ENCODE results near the gene NR5A1. TPM values are rescaled to one million over a fixed set of nuclear protein-coding genes. Genes with fewer than 3 reads are reported as not detected.

The NR5A1 gene
- total RNA-seq, 1 experiment from 2014 or later, result not detected

- no peak for DNase-seq (ENCODE audit: low read depth)
Observed at GRCh38 chr9:124482431-124483031, 24.7 kb downstream of the NR5A1 start.

GRCh38 chr9:124481115-124481514, 26.1 kb downstream of the NR5A1 start:
- DNase-seq (ENCODE audit: low read depth), result no peak

GRCh38 chr9:124480621-124480981, 26.6 kb downstream of the NR5A1 start:
- no peak for DNase-seq (ENCODE audit: low read depth)

GRCh38 chr9:124479947-124480620, 27.1 kb downstream of the NR5A1 start:
- DNase-seq (ENCODE audit: low read depth), result no peak

GRCh38 chr9:124479371-124479770, 27.8 kb downstream of the NR5A1 start:
- DNase-seq (ENCODE audit: low read depth), result no peak

GRCh38 chr9:124478354-124478753, 28.8 kb downstream of the NR5A1 start:
- DNase-seq (ENCODE audit: low read depth), result no peak

- no peak for DNase-seq (ENCODE audit: low read depth)
Observed at GRCh38 chr9:124477648-124478285, 29.4 kb downstream of the NR5A1 start.

- DNase-seq (ENCODE audit: low read depth), result no peak
Observed at GRCh38 chr9:124477211-124477647, 30.0 kb downstream of the NR5A1 start.

GRCh38 chr9:124475868-124476690, 31.1 kb downstream of the NR5A1 start:
- no peak for DNase-seq (ENCODE audit: low read depth)

GRCh38 chr9:124475158-124475867, 31.9 kb downstream of the NR5A1 start:
- no peak for DNase-seq (ENCODE audit: low read depth)

GRCh38 chr9:124474151-124474550, 33.0 kb downstream of the NR5A1 start:
- no peak for DNase-seq (ENCODE audit: low read depth)

- no peak for DNase-seq (ENCODE audit: low read depth)
Observed at GRCh38 chr9:124473310-124473709, 33.9 kb downstream of the NR5A1 start.

GRCh38 chr9:124472770-124473169, 34.4 kb downstream of the NR5A1 start:
- no peak for DNase-seq (ENCODE audit: low read depth)

- DNase-seq (ENCODE audit: low read depth), result no peak
Observed at GRCh38 chr9:124471761-124472160, 35.4 kb downstream of the NR5A1 start.

GRCh38 chr9:124470726-124471125, 36.5 kb downstream of the NR5A1 start:
- no peak for DNase-seq (ENCODE audit: low read depth)

- no peak for DNase-seq (ENCODE audit: low read depth)
Observed at GRCh38 chr9:124470306-124470705, 36.9 kb downstream of the NR5A1 start.

GRCh38 chr9:124469011-124469832, 38.0 kb downstream of the NR5A1 start:
- no peak for DNase-seq (ENCODE audit: low read depth)

- DNase-seq (ENCODE audit: low read depth), result no peak
Observed at GRCh38 chr9:124468061-124468740, 39.0 kb downstream of the NR5A1 start.

GRCh38 chr9:124467410-124468060, 39.7 kb downstream of the NR5A1 start:
- DNase-seq (ENCODE audit: low read depth), result no peak
